GM18520 (cell line): ENCODE measurements around the gene ELAVL3.
"Not testable (repeated sequence)": the region's sequence is repeated elsewhere in the genome, so short reads cannot be mapped to it uniquely, and the experiment has no call there.

Source experiments
- ATAC-seq: cut with Tn5 transposase; IDR thresholded peaks from one replicate; pipeline ENCODE4 v1.9.1; 2021; ENCODE audit not compliant: unreplicated experiment

The ELAVL3 gene

DNA sequence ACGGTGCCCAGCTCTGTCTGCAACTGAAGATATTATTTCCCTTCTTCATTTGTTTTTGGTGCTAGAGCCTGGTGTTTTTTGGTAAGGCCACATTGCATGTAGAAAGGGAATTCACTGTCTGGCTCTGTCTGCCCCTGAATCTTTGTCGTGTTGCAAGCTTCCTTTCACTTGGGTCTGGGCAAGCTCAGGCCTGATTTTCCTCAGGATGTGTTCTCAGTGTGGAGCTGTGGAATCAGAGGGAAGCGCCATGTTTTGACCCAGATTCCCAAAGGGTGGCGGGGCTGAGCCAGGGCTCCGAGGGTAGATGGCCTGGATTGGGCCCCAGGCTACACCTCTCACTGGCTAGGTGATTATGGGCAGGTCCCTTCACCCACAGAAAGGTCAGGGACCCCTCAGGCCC lies 36.8 kb downstream of the ELAVL3 start:
- ATAC-seq: no peak

- no peak for ATAC-seq
These were observed 42.9 kb downstream of the ELAVL3 start for GRCh38 chr19:11437955-11438354.

GRCh38 chr19:11435833-11436313 lies 45.0 kb downstream of the ELAVL3 start:
- no peak for ATAC-seq

DNA sequence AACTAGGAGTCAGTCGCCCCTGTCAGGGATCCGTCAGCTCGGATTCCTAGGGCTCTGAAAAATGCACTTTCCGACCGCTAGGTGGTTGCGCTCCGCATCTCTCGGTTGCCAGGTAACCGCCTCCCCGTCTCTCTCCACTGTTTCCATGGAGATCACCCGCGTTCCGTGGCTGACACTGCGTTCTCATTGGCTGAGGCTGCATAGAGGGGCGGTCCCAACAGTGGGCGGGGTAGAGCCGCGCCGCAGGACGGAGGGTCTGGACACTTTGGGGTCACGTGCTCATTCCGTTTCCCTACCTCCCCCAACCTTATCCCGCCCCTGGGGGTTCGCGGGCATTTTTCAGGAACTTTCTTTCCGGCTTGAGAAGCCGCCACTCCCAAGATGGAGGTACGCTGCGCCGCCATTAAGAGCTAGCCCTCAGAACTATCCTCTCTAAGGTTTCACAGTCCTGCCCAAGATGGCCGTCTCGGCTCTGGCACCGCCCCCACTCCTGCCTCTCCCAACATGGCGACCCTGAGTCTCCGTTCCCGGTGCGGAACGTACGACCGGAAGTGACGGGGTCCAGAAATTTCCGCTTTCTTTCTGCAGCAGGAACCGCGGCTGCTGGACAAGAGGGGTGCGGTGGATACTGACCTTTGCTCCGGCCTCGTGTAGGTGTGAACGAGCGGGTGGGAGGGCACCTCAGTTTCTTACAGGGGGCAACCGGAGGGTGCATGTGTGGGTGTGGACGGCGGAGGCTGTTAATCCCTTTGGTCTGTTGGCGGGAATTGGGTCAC lies 45.6 kb downstream of the ELAVL3 start, which contains the start of the genes ODAD3 and PRKCSH:
TSS of gene ODAD3 (minus strand) at position 65 of the 776 bp plus-strand sequence. CDS start 105 bp downstream, outside the sequence.
TSS of gene PRKCSH (plus strand) at position 579 of the 776 bp plus-strand sequence. CDS start 483 bp downstream, outside the sequence.
- ATAC-seq: peak; percentile 89

GRCh38 chr19:11434703-11435056 lies 46.2 kb downstream of the ELAVL3 start:
- ATAC-seq: no peak

- ATAC-seq: not testable (repeated sequence)
These were observed 47.3 kb downstream of the ELAVL3 start for GRCh38 chr19:11433526-11433925.

- no peak for ATAC-seq
These were observed 54.2 kb downstream of the ELAVL3 start for GRCh38 chr19:11426656-11427055.

GRCh38 chr19:11425719-11426457 lies 55.0 kb downstream of the ELAVL3 start:
- ATAC-seq: no peak

- no peak for ATAC-seq
These were observed 57.1 kb downstream of the ELAVL3 start for GRCh38 chr19:11423791-11424181.

DNA sequence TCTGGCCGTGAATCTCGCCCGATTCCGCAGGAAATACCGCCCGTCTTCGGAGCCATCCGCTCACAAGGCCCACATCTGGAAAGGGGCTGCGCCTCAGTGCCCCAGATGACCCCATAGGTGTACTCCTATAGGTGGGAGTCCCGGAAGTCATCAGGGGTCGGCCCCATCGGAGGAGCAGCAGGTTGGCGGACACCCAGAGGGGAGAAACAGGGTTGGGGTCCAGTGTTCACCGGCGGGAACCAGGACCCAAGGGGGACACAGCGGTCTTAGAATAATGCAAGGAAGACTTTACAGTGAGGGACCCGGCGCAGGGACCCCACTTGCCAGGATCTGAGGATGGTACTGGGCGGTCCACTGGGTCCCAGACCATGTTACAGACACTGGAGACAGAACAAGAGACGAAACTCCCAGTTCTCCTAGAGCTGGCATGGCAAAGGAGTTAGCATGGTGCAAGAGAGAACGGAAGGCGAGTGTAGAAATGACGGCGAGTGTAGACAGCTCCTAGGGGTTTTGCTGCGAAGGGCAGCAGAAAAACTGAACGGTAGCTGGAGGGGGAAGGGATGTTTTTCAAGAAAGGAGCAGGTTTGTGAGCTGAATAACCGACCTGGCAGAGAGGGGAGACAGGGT lies 57.6 kb downstream of the ELAVL3 start:
- ATAC-seq: no peak

GRCh38 chr19:11422163-11423065 lies 58.4 kb downstream of the ELAVL3 start:
- ATAC-seq: peak; percentile 63

GRCh38 chr19:11421371-11422098 lies 59.3 kb downstream of the ELAVL3 start:
- no peak for ATAC-seq

- ATAC-seq: no peak
These were observed 60.1 kb downstream of the ELAVL3 start for GRCh38 chr19:11420429-11421370.

DNA sequence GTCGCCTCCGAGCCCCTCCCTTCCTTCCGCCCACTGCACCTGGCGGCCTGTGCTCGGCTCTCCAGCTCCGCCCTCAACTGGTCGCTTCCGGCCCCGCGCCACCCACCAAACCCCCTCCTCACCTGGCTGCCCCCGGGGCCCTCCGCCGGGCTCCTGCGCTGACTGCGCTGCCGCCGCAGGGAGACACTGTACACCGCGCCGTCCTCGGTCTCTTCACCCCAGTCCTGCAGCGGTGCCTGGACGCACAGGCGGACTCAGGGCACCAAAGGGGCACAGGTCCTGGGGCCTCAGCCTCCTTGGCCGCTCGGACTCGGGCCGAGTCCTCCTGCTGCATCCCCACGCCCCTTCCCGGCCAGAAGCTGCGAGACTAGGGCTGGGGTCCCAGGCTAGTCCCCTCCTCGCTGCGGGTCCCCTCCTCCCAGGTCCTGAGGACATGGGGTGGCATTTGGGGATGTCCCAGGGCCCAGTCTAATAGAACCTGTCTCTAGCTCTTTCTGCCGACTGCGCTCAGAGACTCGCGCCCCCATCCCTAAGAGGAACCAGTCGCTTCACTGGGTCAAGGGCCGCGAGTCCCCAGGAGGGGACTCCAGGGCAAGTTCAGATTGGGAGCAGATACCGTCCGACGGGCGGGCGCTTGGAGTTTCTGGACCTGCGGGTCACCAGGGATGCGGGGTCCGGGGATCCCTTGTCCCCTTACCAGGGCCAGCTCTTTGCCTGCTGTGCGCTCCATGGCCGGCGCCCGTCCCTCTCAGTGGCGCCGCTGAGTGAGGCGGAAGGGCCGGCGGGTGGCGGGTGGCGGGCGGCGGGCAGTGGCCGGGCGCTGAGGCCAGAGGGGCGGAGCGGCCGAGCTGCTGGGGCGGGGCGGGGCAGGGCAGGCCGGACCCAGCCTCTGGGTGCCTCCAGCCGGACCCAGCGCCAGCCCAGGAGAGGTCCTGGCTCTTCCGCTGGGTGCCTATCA lies 62.0 kb downstream of the ELAVL3 start, which contains the start of gene RGL3:
TSS of gene RGL3 (minus strand) at position 766 of the 958 bp plus-strand sequence. CDS start at position 730, 36 bp downstream.
- no peak for ATAC-seq

GRCh38 chr19:11418094-11418548 lies 62.7 kb downstream of the ELAVL3 start:
- ATAC-seq: no peak

DNA sequence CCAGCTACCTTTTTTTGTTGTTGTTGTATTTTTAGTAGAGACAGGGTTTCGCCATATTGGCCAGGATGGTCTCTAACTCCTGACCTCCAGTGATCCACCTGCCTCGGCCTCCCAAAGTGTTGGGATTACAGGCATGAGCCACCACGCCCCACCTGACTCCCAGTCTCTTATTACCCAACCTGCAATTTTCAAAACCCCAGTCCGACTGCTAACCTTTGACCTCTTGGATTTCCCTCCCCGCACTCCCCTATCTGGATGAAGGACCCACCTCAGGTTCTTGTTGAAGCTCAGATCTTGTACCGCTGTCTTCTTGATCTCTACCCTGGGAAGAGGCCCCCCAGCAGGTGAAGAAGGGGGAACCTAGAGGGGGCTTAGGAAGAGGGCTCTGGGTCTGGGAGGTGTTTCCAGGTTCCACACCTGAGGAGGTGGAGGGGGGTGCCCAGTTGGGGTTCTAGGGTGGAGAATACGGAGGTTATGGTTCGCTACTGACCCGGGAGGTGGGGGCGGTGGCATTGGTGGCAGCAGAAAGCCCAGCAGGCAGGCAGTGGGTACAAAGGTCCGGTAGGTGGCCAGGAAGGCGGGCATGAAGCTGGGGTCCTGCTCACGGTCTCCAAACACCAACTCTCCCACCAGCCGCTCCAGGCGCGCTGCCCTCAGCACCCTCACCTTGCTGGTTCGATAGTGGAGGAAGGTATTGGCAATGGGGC lies 64.3 kb downstream of the ELAVL3 start:
- no peak for ATAC-seq

- no peak for ATAC-seq
These were observed 66.3 kb downstream of the ELAVL3 start for GRCh38 chr19:11414544-11414943.
